ENCODE measurements around the gene SULT1A3. TPM values are rescaled to one million over a fixed set of nuclear protein-coding genes. Genes with fewer than 3 reads are reported as not detected.
"Not testable (repeated sequence)": the region's sequence is repeated elsewhere in the genome, so short reads cannot be mapped to it uniquely, and the experiment has no call there.

Gene SULT1A3
- total RNA-seq, 1 donor from 2014 or later, result 21.0 TPM

- intact Hi-C loops (cut with DNase I); DNase-seq (ENCODE audit: low spot score); ATAC-seq: not testable (repeated sequence)
Measured at GRCh38 chr16:30248379-30248778, 49.3 kb downstream of the SULT1A3 start, which contains the start of gene NPIPB13. NPIPB13 (minus strand) TSS chr16:30248479; CDS start chr16:30245573, 2,906 bp downstream.

Other genes with a start within 250 kb of the SULT1A3 start
- 82.4 TPM for gene TMEM219, start 237.2 kb upstream of the SULT1A3 start, total RNA-seq
- 51.8 TPM for gene TAOK2, start 225.4 kb upstream of the SULT1A3 start, total RNA-seq
- gene HIRIP3, start 203.6 kb upstream of the SULT1A3 start, total RNA-seq, result 11.1 TPM
- gene INO80E, start 203.0 kb upstream of the SULT1A3 start, total RNA-seq, result 59.2 TPM
- gene DOC2A, start 188.2 kb upstream of the SULT1A3 start, total RNA-seq, result 0.67 TPM
- not detected for gene C16orf92, start 176.1 kb upstream of the SULT1A3 start, total RNA-seq
- gene TLCD3B, start 168.0 kb upstream of the SULT1A3 start, total RNA-seq, result not detected
- gene ALDOA, start 133.5 kb upstream of the SULT1A3 start, total RNA-seq, result 600 TPM
- gene PPP4C, start 123.3 kb upstream of the SULT1A3 start, total RNA-seq, result 41.2 TPM
- 1.7 TPM for gene TBX6, start 107.3 kb upstream of the SULT1A3 start, total RNA-seq
- 96.4 TPM for gene YPEL3, start 103.0 kb upstream of the SULT1A3 start, total RNA-seq
- 17.1 TPM for gene GDPD3, start 85.7 kb upstream of the SULT1A3 start, total RNA-seq
- gene MAPK3, start 76.0 kb upstream of the SULT1A3 start, total RNA-seq, result 136 TPM
- 41.2 TPM for gene CORO1A, start 15.7 kb upstream of the SULT1A3 start, total RNA-seq
- 26.9 TPM for gene BOLA2B, start 5.6 kb upstream of the SULT1A3 start, total RNA-seq
- 18.5 TPM for gene SLX1A, start 5.4 kb upstream of the SULT1A3 start, total RNA-seq
- gene NPIPB13, start 49.2 kb downstream of the SULT1A3 start, total RNA-seq, result 35.0 TPM
- 49.8 TPM for gene CD2BP2, start 156.1 kb downstream of the SULT1A3 start, total RNA-seq
- 39.6 TPM for gene TBC1D10B, start 171.2 kb downstream of the SULT1A3 start, total RNA-seq
- not detected for gene MYL11, start 175.5 kb downstream of the SULT1A3 start, total RNA-seq
- gene SEPTIN1, start 183.3 kb downstream of the SULT1A3 start, total RNA-seq, result 7.2 TPM
- 6.7 TPM for gene ZNF48, start 196.2 kb downstream of the SULT1A3 start, total RNA-seq
- gene ZNF771, start 208.4 kb downstream of the SULT1A3 start, total RNA-seq, result 7.5 TPM
- 20.4 TPM for gene DCTPP1, start 230.8 kb downstream of the SULT1A3 start, total RNA-seq
- 25.2 TPM for gene SEPHS2, start 246.6 kb downstream of the SULT1A3 start, total RNA-seq

All from sciatic nerve (tissue), 2 donors.